Measurements from ENCODE around the gene SNAPIN. TPM values are rescaled to one million over a fixed set of nuclear protein-coding genes. Genes with fewer than 3 reads are reported as not detected.

SNAPIN gene
- total and polyA plus RNA-seq, 7 donors: 30.0 to 94.5 (median 51.2) TPM

DNA sequence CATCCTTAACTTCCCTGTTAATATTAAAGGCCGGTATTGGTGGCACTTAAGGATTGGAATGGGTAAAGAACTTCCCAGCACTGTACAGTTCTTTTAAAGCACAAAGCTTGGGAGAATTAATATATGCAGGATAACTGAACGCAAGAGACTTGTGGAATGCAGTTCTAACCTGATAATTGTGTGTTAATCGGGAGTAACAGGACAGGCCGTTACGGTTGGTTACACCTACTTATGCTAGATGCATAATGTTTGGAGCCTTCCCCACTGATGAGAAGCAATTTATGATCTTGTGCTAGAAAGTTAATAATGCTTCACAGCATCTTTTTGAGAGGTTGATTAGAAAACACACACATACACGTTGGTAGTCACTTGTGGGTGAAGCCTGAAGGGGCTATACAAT is 17.6 kb upstream of the SNAPIN start:
- TF ChIP-seq CTCF (IDR thresholded peaks at IDR 0.05) (no peak), POLR2AphosphoS5 (IDR thresholded peaks at IDR 0.05) (no peak), EP300 (IDR thresholded peaks at IDR 0.05) (no peak), POLR2A (IDR thresholded peaks at IDR 0.05) (no peak)
- Histone ChIP-seq H3K27me3 (no peaks in the 10 kb centered on the region), H3K4me3 (no peak overlapping the region), H3K9me3 (no peaks in the 10 kb centered on the region), H3K36me3 (peaks cover 50 to 100% (median 74%) of the 10 kb centered on the region in 4 donors), H3K4me1 (peaks cover 0 to 40% (median 22%) of the 10 kb centered on the region in 4 donors), H3K27ac (no peak overlapping the region)
- no peak for DNase-seq
- 75 to 79% methylated on average over 6 of the region's 6 CpGs for WGBS, 2 donors
- intact Hi-C loops (cut with DNase I): no loop called here

GRCh38 chr1:153642161-153642560 is 16.3 kb upstream of the SNAPIN start:
- H3K36me3 ChIP-seq: peaks cover 44 to 100% (median 72%) of the 10 kb centered on the region in 4 donors
- TF ChIP-seq POLR2A (IDR thresholded peaks at IDR 0.05) (no peak), POLR2AphosphoS5 (IDR thresholded peaks at IDR 0.05) (no peak), CTCF (IDR thresholded peaks at IDR 0.05) (no peak), EP300 (IDR thresholded peaks at IDR 0.05) (no peak)
- WGBS, 2 donors: 90 to 91% methylated on average over 11 of the region's 11 CpGs
- no peak overlapping the region for H3K27ac ChIP-seq
- no peak overlapping the region for H3K4me3 ChIP-seq
- H3K4me1 ChIP-seq: peaks cover 0 to 27% (median 14%) of the 10 kb centered on the region in 4 donors
- no peak for DNase-seq
- intact Hi-C loops (cut with DNase I): no loop called here
- H3K9me3 ChIP-seq: no peaks in the 10 kb centered on the region
- H3K27me3 ChIP-seq: no peaks in the 10 kb centered on the region

DNA sequence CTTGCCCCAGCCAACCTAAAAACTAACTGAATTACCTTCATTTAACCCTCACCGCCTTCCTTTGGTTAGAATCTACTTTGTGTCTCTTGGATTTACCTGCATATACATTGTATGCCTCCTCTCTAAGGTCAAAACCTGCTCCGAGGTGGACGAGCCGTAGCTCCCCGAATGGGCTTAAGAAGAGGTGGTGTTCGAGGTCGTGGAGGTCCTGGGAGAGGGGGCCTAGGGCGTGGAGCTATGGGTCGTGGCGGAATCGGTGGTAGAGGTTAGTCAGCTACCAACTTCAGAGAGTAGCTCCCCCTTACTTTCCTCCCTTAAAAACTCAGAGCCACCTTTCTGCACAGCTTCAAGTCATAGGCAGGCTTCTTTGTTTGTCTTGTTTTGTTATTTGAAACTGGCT is 15.4 kb upstream of the SNAPIN start:
- no peaks in the 10 kb centered on the region for H3K9me3 ChIP-seq
- H3K27me3 ChIP-seq: no peaks in the 10 kb centered on the region
- 93 to 95% methylated on average over 11 of the region's 11 CpGs for WGBS, 2 donors
- H3K4me3 ChIP-seq: no peak overlapping the region
- H3K36me3 ChIP-seq: peaks cover 39 to 91% (median 66%) of the 10 kb centered on the region in 4 donors
- TF ChIP-seq CTCF (IDR thresholded peaks at IDR 0.05): no peak
- TF ChIP-seq POLR2A (IDR thresholded peaks at IDR 0.05): no peak
- no peak for TF ChIP-seq POLR2AphosphoS5 (IDR thresholded peaks at IDR 0.05)
- no peak for TF ChIP-seq EP300 (IDR thresholded peaks at IDR 0.05)
- peaks cover 0 to 19% (median 9%) of the 10 kb centered on the region in 4 donors for H3K4me1 ChIP-seq
- H3K27ac ChIP-seq: no peak overlapping the region
- no peak for DNase-seq
- intact Hi-C loops (cut with DNase I): no loop called here

- peaks cover 0 to 19% (median 9%) of the 10 kb centered on the region in 4 donors for H3K4me1 ChIP-seq
- TF ChIP-seq POLR2A (IDR thresholded peaks at IDR 0.05) (no peak), EP300 (IDR thresholded peaks at IDR 0.05) (no peak), CTCF (IDR thresholded peaks at IDR 0.05) (no peak), POLR2AphosphoS5 (IDR thresholded peaks at IDR 0.05) (no peak)
- peaks cover 34 to 83% (median 64%) of the 10 kb centered on the region in 4 donors for H3K36me3 ChIP-seq
- intact Hi-C loops (cut with DNase I): no loop called here
- H3K9me3 ChIP-seq: no peaks in the 10 kb centered on the region
- H3K27me3 ChIP-seq: no peaks in the 10 kb centered on the region
- no peak overlapping the region for H3K4me3 ChIP-seq
- no peak for DNase-seq
- H3K27ac ChIP-seq: peak overlapping the region in 1 of 4 donors; percentile 34
Observed at GRCh38 chr1:153643816-153644215, 14.7 kb upstream of the SNAPIN start.

Measured in sigmoid colon (tissue), 7 donors.